ENCODE data around the gene MLEC.
A peak's percentile ranks its signal among the peaks of the same experiment; 100 is the strongest.

Gene MLEC

DNA sequence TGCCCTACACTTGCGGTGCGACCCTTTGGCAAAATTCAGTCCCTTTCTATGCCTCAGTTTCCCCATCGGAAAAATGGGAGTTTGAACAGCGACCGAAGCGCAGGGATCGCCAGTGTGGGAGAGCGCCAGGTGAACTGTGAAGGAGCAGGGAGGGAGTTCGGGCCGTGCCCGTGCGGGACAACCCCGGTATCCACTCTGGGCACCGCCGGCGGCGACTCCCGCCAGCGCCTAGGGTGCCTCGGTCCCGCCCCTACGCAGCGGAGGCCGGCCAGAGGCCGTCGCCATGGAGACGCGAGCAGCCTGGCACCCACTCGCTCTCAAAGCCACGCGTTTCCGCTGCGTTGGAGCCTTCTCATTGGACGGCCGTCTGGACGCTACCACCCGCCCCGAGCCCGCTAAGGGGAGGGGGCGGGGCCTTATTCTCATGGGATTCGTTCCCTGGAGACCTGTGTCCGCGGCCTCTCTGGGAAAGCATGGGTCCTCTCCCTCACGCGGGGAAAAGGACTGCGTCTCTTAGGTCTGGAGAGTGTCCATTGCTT is 729 bp upstream of the MLEC start:
- peak overlapping the region; percentile 91 for H3K4me3 ChIP-seq (ENCODE audit: low read length)
- no peaks in the 10 kb centered on the region for H3K36me3 ChIP-seq (ENCODE audit: insufficient read depth, low read length)
- H3K4me2 ChIP-seq (ENCODE audit: low read length), result peak overlapping the region; percentile 93
- H3K27me3 ChIP-seq (ENCODE audit: control insufficient read depth, insufficient read depth, low read length), result no peaks in the 10 kb centered on the region
- no peaks in the 10 kb centered on the region for H3K9me3 ChIP-seq (replicated peaks; ENCODE audit: low read length)
- H3K4me1 ChIP-seq (ENCODE audit: control insufficient read depth, insufficient read depth, low read length), result peaks cover 18% of the 10 kb centered on the region
- peak overlapping the region; percentile 94 for H3K9ac ChIP-seq (ENCODE audit: low read depth, low read length)

DNA sequence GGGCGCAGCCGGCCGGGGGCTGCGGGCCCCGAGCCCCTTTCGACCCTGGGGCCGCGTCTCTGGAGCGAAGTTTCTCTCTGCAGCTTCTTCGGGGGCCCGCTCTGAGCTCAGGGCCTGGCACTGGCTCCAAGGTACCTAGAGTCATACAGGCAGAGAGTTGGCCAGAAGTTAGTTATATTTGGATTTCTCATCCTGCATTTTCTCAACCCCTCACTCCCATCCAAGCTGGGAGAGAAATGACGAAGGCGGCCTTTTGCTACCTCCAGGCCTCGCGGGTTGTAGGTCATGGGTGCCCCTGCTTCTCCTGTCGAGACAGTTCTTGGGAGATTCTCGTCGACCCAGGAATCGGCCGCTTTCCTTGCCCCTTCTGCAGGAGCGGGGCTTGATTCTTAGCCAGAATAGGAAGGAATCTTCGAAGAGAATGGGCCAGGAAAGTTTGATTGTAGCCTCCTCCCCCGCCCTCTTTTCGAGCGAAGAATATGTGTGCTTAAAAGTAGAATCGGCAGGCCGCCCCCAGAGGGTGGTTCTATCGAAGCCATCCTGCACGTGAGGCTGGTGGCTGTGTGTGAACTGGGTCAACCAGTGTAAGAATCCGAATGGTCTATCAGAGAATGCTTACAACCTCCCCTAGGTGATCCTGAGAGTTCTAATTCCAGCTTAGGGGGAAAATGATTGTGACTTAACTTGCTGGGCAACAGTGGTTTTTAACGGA is 785 bp downstream of the MLEC start:
- Histone ChIP-seq H3K9ac (ENCODE audit: low read depth, low read length) (peak overlapping the region; percentile 94), H3K9me3 (replicated peaks; ENCODE audit: low read length) (no peaks in the 10 kb centered on the region), H3K4me1 (ENCODE audit: control insufficient read depth, insufficient read depth, low read length) (peaks cover 23% of the 10 kb centered on the region), H3K4me3 (ENCODE audit: low read length) (peak overlapping the region; percentile 91), H3K36me3 (ENCODE audit: insufficient read depth, low read length) (no peaks in the 10 kb centered on the region), H3K4me2 (ENCODE audit: low read length) (peak overlapping the region; percentile 93), H3K27me3 (ENCODE audit: control insufficient read depth, insufficient read depth, low read length) (no peaks in the 10 kb centered on the region)

DNA sequence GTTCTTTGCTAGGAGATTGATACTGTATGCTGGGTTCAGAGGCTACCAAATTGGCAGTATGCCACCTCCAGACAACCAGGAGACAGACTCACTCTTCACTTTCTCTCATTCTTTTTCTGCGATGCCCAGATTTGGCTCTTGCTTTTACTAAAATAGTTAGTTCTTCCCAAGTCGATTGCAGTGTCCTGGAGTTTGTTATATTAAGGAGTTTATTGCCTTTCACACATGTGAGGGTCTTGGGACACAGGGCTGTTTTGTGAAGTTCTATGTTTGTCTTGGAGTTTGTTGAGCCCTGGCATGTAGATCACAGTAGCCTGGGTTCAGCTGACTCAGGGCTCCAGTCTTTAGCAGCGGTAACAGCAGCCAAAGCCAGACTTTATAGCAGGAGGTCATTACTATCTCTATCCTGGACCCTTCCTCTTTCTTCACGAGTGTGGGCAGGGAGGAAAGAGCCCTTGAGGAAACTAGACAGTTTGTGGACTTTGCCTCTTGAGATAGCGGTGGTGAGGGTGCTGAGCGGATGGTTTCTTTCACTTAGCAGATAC is 1.6 kb downstream of the MLEC start:
- peaks cover 23% of the 10 kb centered on the region for H3K4me1 ChIP-seq (ENCODE audit: control insufficient read depth, insufficient read depth, low read length)

DNA sequence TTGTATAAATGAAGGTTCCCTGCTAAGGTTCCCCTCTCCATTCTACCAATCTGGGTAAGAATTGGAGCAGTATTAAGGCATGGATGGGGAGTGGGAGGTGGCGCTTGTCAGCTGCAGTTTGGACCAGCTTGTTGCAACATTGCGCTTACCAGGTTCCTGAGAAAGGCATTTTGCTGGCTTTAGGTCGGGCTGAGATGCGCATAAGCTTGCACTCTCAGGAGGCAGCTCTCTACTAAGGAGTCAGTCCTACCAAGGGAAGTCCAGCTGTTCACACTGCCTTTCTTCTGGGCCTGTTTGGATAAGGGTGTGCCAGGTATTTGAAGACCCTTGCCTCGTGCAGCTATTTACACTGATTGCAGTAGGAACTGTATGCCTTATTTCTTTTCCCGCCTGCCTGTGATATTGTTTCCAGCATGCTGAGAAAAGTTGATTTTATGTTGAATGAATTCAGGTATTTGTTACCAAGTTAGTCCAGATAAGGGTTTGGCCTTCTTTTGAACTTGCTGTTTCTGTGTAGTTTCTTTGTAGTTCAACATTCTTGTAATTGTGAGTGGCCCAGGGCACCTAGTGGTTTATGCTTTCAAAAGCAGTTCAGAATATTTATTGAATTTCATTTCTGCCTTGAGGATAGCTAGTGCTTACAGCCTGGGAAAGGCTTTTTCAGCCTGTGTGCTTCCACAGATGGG is 2.6 kb downstream of the MLEC start:
- H3K27me3 ChIP-seq (ENCODE audit: control insufficient read depth, insufficient read depth, low read length), result no peaks in the 10 kb centered on the region
- no peaks in the 10 kb centered on the region for H3K9me3 ChIP-seq (replicated peaks; ENCODE audit: low read length)
- H3K4me1 ChIP-seq (ENCODE audit: control insufficient read depth, insufficient read depth, low read length), result peaks cover 23% of the 10 kb centered on the region
- H3K4me2 ChIP-seq (ENCODE audit: low read length), result peak overlapping the region; percentile 93
- H3K36me3 ChIP-seq (ENCODE audit: insufficient read depth, low read length), result peaks cover 5% of the 10 kb centered on the region
- no peak overlapping the region for H3K9ac ChIP-seq (ENCODE audit: low read depth, low read length)
- H3K4me3 ChIP-seq (ENCODE audit: low read length), result peak overlapping the region; percentile 91

More for the DNA sequence above, 1.6 kb downstream of the MLEC start:
- peak overlapping the region; percentile 93 for H3K4me2 ChIP-seq (ENCODE audit: low read length)
- H3K27me3 ChIP-seq (ENCODE audit: control insufficient read depth, insufficient read depth, low read length), result no peaks in the 10 kb centered on the region
- no peaks in the 10 kb centered on the region for H3K9me3 ChIP-seq (replicated peaks; ENCODE audit: low read length)
- H3K4me3 ChIP-seq (ENCODE audit: low read length), result peak overlapping the region; percentile 91
- no peaks in the 10 kb centered on the region for H3K36me3 ChIP-seq (ENCODE audit: insufficient read depth, low read length)
- peak overlapping the region; percentile 94 for H3K9ac ChIP-seq (ENCODE audit: low read depth, low read length)

DNA sequence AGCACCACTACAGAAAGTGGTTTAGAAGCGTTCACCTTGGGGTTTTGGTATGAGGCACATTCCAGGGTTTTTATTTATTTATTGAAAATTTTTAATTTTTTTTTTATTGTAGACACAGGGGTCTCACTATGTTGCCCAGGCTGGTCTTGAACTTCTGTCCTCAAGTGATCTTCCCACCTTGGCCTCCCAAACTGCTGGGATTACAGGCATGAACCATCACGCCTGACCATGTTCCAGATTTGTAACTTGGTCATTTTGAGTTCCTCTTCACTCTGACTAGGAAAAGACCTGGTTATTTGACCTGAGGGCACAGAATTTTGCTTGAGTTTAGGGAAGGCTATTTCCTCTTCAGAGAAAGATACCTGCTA is 3.1 kb downstream of the MLEC start:
- Histone ChIP-seq H3K27me3 (ENCODE audit: control insufficient read depth, insufficient read depth, low read length) (no peaks in the 10 kb centered on the region), H3K4me1 (ENCODE audit: control insufficient read depth, insufficient read depth, low read length) (peaks cover 23% of the 10 kb centered on the region), H3K9me3 (replicated peaks; ENCODE audit: low read length) (no peaks in the 10 kb centered on the region), H3K4me2 (ENCODE audit: low read length) (peak overlapping the region; percentile 93), H3K4me3 (ENCODE audit: low read length) (no peak overlapping the region), H3K9ac (ENCODE audit: low read depth, low read length) (no peak overlapping the region), H3K36me3 (ENCODE audit: insufficient read depth, low read length) (peaks cover 10% of the 10 kb centered on the region)

DNA sequence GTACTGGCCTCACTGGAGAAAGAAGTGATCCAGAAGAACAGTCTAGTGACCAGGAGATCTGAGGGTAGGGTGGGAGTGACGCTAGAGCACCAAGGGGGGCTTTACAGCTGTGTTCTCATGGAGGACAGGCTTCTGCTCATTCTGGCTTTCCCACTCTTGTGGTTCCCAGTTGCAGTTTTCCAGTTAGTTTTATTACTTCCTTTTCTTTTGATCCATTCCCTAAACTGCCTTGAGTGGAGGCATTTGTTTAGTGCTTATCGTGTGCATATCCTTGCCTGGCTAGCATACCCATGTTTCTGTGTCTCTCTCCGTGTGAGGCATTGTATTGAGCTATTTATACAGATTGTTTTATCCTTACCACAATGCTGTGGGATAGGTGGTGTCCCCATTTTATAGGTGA is 4.0 kb downstream of the MLEC start:
- peaks cover 22% of the 10 kb centered on the region for H3K4me1 ChIP-seq (ENCODE audit: control insufficient read depth, insufficient read depth, low read length)
- no peaks in the 10 kb centered on the region for H3K9me3 ChIP-seq (replicated peaks; ENCODE audit: low read length)
- H3K27me3 ChIP-seq (ENCODE audit: control insufficient read depth, insufficient read depth, low read length), result no peaks in the 10 kb centered on the region
- peaks cover 19% of the 10 kb centered on the region for H3K36me3 ChIP-seq (ENCODE audit: insufficient read depth, low read length)
- H3K9ac ChIP-seq (ENCODE audit: low read depth, low read length), result no peak overlapping the region
- no peak overlapping the region for H3K4me2 ChIP-seq (ENCODE audit: low read length)
- no peak overlapping the region for H3K4me3 ChIP-seq (ENCODE audit: low read length)

DNA sequence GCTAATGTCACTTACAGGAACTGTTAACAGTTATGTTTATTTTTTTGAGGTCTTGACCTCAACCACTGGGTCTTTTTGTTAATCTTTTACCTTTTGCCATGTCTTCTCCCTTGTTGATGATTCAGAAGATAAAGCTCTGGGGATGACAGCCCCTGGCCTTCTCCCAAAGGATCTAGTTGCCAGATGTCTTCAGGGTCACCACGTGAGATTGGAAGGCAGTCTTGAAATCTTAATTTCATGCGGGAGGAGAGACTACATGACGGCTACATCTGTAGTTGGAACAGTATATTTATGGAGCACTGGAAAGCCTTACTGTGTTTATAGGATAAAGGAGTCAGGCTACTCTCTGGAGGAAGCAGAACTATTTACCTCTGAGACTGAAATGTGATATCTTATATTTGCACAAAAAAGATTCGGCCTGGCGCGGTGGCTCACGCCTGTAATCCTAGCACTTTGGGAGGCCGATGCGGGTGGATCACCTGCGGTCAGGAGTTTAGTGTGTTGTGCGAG is 5.6 kb downstream of the MLEC start:
- Histone ChIP-seq H3K4me1 (ENCODE audit: control insufficient read depth, insufficient read depth, low read length) (peaks cover 21% of the 10 kb centered on the region), H3K27me3 (ENCODE audit: control insufficient read depth, insufficient read depth, low read length) (no peaks in the 10 kb centered on the region), H3K9ac (ENCODE audit: low read depth, low read length) (no peak overlapping the region), H3K4me3 (ENCODE audit: low read length) (no peak overlapping the region), H3K4me2 (ENCODE audit: low read length) (no peak overlapping the region), H3K36me3 (ENCODE audit: insufficient read depth, low read length) (peaks cover 34% of the 10 kb centered on the region), H3K9me3 (replicated peaks; ENCODE audit: low read length) (no peaks in the 10 kb centered on the region)

DNA sequence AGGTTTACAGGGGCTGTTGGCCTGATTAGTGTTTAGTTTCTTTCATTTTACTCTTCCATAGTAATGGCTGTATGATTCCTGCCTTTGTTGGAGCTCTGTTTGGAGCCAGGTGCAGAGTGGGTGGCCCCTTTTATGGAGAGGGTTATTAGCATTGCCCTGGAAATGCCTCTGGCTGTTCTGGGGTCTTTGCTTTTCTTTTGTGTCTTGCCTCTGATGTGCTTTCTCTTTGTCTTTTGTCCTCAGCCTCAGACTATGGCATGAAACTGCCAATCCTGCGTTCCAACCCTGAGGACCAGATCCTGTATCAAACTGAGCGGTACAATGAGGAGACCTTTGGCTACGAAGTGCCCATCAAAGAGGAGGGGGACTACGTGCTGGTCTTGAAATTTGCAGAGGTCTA is 6.9 kb downstream of the MLEC start:
- peaks cover 46% of the 10 kb centered on the region for H3K36me3 ChIP-seq (ENCODE audit: insufficient read depth, low read length)
- no peak overlapping the region for H3K4me2 ChIP-seq (ENCODE audit: low read length)
- no peaks in the 10 kb centered on the region for H3K9me3 ChIP-seq (replicated peaks; ENCODE audit: low read length)
- H3K4me1 ChIP-seq (ENCODE audit: control insufficient read depth, insufficient read depth, low read length), result peaks cover 16% of the 10 kb centered on the region
- H3K9ac ChIP-seq (ENCODE audit: low read depth, low read length), result no peak overlapping the region
- H3K27me3 ChIP-seq (ENCODE audit: control insufficient read depth, insufficient read depth, low read length), result no peaks in the 10 kb centered on the region
- no peak overlapping the region for H3K4me3 ChIP-seq (ENCODE audit: low read length)

DNA sequence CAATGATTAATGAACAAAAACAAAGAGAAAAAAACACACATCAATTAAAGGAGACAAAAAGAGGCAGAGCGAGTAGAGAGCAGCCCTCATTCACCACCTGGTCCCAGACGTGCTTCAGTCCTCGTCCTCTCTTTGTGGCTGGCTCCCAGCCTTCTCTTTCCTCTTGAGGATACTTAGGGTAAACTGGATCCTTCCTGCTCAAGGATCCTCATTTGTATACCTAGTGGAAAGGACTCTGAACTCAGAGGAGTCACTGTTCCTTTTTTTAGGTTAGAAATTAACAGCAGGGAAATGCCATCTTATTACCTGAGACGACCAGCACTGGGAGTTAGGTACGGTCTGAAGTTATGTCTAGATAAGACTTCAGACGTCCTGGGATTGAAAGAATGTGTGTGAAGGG is 9.7 kb downstream of the MLEC start:
- Histone ChIP-seq H3K4me2 (ENCODE audit: low read length) (no peak overlapping the region), H3K27me3 (ENCODE audit: control insufficient read depth, insufficient read depth, low read length) (no peaks in the 10 kb centered on the region), H3K36me3 (ENCODE audit: insufficient read depth, low read length) (peaks cover 70% of the 10 kb centered on the region), H3K9ac (ENCODE audit: low read depth, low read length) (no peak overlapping the region), H3K4me1 (ENCODE audit: control insufficient read depth, insufficient read depth, low read length) (peaks cover 5% of the 10 kb centered on the region), H3K4me3 (ENCODE audit: low read length) (no peak overlapping the region), H3K9me3 (replicated peaks; ENCODE audit: low read length) (no peaks in the 10 kb centered on the region)

DNA sequence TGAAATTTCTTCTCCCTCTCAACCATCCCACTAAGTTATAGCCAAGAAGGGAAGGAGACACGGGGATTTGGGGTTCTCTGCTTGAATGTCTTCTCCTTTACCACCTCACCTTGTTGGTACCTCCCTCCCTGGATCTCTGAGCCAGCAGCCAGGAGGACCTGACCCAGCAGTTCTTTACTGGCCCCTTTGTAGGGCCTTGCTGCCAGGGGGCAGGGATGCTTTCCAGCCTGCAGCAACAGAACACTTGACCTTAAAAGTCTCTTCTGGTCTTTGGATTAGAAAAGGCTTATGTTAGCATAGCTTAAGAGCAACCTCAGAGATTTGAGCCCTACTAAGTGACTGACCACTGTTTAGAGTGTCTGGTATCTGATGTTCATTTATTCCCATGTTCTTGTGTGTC is 10.4 kb downstream of the MLEC start:
- H3K27me3 ChIP-seq (ENCODE audit: control insufficient read depth, insufficient read depth, low read length), result no peaks in the 10 kb centered on the region
- H3K36me3 ChIP-seq (ENCODE audit: insufficient read depth, low read length), result peaks cover 76% of the 10 kb centered on the region
- H3K9ac ChIP-seq (ENCODE audit: low read depth, low read length), result no peak overlapping the region

DNA sequence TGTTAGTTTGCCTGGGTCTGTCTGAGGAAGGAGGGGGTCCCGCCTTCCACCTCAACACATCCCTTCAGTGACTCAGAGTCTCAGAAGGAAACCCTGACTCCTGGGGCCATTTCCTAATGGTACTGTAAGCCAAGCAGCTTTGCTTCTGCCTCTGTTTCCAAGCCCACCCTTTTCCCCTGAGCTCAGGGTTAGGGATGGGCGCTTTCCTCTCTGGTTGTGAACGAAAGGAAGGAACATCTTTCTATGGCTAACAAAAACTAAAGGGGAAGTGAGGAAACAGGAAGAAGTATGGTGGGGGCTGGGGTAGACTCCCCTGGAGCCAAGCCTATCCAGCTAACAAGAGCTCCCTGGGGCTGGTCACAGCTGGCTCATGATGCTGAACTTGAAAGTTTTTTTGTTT is 11.7 kb downstream of the MLEC start:
- H3K27me3 ChIP-seq (ENCODE audit: control insufficient read depth, insufficient read depth, low read length), result no peaks in the 10 kb centered on the region
- H3K4me1 ChIP-seq (ENCODE audit: control insufficient read depth, insufficient read depth, low read length), result no peaks in the 10 kb centered on the region
- H3K4me2 ChIP-seq (ENCODE audit: low read length), result no peak overlapping the region
- no peak overlapping the region for H3K4me3 ChIP-seq (ENCODE audit: low read length)
- no peak overlapping the region for H3K9ac ChIP-seq (ENCODE audit: low read depth, low read length)
- H3K36me3 ChIP-seq (ENCODE audit: insufficient read depth, low read length), result peaks cover 85% of the 10 kb centered on the region
- no peaks in the 10 kb centered on the region for H3K9me3 ChIP-seq (replicated peaks; ENCODE audit: low read length)

More for the DNA sequence above, 10.4 kb downstream of the MLEC start:
- peaks cover 4% of the 10 kb centered on the region for H3K4me1 ChIP-seq (ENCODE audit: control insufficient read depth, insufficient read depth, low read length)
- H3K4me2 ChIP-seq (ENCODE audit: low read length), result no peak overlapping the region
- H3K9me3 ChIP-seq (replicated peaks; ENCODE audit: low read length), result no peaks in the 10 kb centered on the region
- no peak overlapping the region for H3K4me3 ChIP-seq (ENCODE audit: low read length)

All from skeletal muscle satellite cell (primary cell).